Activated CD8-positive, alpha-beta memory T cell treated with anti-CD3 and anti-CD28 coated beads, Interleukin-2, amount 50 U/mL, for 1 hour (primary cell): ENCODE measurements around the gene CHIT1.
"Not testable (repeated sequence)": the region's sequence is repeated elsewhere in the genome, so short reads cannot be mapped to it uniquely, and the experiment has no call there.

Experiments
- DNase-seq: peaks from one replicate; pipeline ENCODE4 v3.0.0-alpha.2; 2020; ENCODE audit errors: extremely low read depth

CHIT1 gene

DNA sequence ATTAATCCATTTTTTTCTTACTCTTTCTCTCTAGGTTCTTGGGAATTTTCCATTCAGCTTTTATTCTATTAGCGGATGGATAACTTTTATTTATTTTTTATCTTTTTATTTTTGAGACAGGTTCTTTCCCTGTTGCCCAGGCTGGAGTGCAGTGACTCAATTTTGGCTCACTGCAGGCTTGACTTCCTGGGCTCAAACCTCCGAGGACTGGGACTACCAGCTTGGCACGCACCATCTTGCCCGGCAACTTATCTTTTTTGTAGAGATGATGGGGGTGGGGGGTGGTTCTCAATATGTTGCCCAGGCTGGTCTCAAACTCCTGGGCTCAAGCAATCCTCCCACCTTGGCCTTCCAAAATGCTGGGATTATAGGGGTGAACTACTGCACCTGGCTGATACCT is 36.1 kb upstream of the CHIT1 start:
- no peak for DNase-seq

DNA sequence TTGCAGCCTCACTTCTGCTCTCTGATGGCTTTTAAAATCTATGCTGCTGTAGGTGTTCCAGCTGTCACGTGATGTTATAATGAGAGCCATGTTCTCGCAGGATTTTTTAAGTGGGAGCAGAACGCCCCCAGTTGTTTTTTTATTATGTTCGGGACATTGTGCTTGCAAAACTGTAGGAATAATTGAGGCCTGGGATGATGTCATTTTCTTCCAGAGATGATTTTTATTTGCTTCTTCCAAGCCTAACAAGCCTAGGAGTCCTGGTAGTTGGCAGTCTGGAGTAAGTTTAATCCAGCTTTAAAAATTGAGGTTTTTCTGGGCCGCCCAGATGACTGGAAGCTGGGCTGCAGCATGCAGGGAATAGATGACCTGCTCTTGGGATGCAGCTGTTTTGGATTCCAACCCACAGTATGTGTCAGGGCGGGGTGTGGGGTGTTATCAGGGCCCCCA is 34.6 kb upstream of the CHIT1 start:
- no peak for DNase-seq

DNA sequence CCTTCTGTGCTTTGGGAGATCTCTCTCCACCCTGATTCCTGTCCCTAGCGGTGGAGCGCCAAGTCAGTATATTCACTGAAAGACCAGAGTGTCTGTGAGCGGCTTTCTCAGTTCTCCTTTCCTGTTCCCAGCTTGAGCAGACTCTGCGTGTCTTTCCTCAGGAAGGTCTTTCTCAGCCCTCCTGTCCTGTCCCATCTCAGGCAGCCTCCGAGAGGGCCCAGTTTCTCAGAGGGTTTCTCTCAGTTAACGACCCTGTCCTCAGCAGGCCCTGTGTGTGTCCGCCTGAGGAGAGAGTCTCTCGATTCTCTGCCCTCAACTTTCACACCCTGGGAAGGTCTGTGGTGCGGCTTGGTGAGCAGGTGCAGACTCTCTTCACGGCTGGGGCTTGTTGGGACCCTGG is 34.0 kb upstream of the CHIT1 start:
- no peak for DNase-seq

DNA sequence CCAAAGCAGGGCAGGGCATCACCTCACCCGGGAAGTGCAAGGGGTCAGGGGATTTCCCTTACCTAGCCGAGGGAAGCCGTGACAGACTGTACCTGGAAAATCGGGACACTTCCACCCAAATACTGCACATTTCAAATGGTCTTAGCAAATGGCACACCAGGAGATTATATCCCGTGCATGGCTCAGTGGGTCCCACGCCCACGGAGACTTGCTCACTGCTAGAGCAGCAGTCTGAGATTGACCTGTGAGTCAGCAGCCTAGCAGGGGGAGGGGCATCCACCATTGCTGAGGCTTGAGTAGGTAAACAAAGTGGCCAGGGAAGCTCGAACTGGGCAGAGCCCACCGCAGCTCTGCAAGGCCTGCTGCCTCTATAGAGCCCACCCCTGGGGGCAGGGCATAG is 27.2 kb upstream of the CHIT1 start:
- DNase-seq, result not testable (repeated sequence)

DNA sequence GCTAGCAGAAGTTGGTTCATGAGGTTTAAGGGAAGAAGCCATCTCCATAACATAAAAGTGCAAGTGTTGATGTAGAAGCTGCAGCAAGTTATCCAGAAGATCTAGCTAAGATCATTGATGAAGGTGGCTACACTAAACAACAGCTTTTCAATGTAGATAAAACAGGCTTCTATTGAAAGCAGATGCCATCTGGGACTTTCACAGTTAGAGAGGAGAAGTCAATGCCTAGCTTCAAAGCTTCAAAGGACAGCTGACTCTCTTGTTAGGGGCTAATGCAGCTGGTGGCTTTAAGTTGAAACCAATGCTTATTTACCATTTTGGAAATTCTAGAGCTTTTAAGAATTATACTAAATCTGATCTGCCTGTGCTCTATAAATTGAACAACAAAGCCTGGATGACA is 25.3 kb upstream of the CHIT1 start:
- not testable (repeated sequence) for DNase-seq

DNA sequence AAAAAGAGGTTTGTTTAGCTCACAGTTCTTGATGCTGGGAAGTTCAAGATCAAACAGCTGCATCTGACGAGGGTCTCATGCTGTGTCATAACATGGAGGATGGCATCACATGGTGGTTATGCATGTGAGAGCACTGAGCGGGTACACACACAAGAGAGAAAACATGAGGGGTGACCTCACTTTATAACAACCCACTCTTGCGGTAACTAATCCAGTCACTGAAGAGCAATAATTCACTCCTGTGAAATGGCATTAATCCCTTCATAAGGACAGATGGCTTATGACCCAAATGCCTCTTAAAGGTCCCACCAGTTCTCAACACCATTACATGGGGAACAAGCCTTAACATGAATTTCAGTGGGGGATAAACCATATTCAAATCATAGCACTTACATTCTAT is 23.2 kb upstream of the CHIT1 start:
- DNase-seq, result no peak

DNA sequence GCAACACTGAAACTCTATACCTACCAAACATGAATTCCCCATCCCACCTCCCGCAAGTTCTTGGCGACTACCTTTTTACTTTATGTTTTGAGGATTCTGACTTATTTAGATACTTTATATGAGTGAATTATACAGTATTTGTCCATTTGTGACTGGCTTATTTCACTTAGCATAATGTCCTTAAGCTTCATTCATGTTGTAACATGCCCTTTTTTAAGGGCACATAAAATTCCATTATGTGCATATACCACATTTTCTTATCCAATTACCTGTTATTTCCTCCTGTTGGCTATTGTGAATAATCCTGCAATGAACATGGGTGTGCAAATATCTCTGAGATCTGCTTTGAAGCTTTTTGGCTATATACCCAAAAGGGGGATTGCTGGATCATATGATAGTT is 22.0 kb upstream of the CHIT1 start:
- no peak for DNase-seq

DNA sequence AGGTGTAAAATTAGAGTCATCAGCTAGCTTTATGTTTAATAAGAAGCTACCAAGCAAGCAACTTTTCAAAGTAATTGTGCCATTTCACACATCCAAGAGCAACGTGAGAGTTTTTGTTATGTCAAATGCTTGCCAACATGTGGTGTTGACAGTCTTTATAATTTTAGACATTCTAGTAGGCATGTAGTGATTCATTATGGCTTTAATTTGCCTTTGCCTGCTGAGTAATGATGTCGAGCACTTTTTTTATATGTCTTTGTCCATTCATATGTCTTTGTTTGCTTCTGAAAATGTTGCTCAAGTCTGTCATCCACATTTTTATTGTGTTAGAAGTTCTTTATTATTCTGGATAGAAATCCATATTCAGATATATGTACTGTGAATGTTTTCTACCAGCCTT is 21.4 kb upstream of the CHIT1 start:
- no peak for DNase-seq

DNA sequence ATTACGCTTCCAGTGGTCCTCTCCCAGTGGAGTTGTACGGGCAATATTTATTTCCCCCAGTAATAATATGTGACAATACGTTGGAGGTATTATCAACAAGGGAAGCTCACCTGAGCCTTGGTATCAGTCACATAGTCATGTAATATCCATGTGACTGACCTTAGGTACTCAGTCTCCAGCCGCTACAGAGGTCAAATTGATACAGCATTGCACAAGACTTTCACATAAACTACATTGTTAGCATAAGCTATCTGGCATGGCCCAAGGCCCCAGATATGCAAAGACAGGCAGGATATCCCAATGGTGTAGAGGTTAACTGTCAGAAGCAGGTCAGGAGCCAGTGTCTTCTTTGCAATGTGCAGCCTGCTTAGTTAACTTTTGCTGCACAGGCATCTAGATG is 15.3 kb upstream of the CHIT1 start:
- no peak for DNase-seq

DNA sequence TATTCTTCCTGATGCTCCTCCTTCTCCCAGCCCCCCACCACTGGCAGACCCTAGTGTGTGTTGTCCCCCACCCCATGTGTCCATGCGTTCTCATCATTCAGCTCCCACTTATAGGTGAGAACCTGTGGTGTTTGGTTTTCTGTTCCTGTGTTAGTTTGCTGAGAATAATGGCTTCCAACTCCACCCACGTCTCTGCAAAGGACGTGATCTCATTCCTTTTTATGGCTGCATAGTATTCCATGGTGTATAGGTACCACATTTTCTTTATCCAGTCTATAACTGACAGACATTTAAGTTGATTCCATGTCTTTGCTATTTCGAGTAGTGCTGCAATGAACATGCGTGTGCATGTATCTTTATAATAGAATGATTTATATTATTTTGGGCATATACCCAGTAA is 12.2 kb upstream of the CHIT1 start:
- DNase-seq, result not testable (repeated sequence)

DNA sequence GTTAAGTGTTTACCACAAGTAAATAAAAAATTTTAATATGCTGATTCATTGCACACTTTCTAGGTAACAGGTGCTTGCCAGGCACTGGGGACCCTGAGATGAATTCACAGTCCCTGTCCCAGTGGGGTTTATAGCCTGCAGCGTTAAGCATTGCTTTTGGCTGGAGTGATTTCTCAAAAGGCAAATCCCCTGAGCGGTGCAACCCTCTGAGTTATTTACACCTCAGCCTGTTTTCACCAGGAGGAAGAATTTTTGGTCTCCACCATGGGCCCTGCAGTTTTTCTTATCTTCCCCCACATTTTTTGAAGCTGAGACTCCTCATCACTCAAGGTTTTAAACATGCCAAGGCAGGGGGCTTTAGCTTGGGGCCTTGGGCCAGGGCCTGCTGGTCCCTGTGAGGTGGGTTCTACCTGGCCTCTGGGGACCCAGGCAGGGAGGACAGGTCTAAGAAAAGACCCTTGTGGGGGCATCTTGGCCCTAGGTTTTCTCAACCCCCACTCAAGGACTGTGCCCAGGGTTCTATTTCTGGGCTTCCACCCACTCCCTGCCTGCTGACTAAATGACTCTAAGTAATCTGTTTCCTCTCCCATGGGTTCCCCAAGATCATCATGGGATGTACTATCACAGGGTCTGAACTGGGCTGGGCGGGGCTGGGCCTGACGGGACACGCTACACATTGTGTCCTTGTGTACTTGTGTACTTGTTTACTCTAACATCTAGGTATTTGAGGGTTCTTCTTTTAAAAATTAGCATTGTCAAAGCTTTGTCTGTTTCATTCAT is 10.2 kb upstream of the CHIT1 start:
- no peak for DNase-seq

DNA sequence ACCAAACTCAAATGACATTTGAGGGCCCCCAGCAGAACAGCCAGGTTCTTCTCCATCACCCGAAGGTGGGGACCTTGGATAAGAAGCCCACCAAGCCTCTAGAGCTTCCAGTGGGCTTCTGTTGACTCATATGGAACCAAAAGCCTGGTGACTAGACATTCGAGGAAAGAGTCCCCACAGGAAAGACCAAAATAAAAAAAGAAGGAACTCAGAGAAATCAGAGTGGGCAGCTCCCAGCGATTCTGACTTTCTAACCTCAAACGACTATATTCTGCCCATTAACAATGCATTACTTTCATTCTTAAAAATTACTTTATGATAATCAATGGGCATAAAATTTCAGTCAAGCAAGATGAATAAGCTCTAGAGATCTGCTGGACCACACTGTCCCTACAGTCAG is 9.6 kb upstream of the CHIT1 start:
- no peak for DNase-seq

DNA sequence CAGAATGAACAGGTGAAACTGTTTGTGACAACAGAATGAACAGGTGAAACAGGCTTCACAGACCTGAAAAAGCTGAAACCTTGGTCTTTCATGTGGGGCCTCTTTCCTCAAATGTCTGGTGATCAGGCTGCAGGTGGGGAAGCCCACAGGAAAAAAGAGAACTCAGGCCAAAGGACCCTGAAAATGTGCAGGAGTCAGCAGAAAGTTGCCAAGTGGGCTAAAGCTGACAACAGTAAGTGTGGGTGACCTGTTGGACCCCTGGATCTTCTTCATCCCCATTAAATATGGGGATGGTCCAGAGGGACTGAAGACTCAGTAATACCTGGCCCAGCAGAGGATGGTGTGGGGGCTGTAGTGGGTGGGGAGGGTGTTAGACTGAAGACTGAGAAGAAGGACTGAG is 9.1 kb upstream of the CHIT1 start:
- no peak for DNase-seq

DNA sequence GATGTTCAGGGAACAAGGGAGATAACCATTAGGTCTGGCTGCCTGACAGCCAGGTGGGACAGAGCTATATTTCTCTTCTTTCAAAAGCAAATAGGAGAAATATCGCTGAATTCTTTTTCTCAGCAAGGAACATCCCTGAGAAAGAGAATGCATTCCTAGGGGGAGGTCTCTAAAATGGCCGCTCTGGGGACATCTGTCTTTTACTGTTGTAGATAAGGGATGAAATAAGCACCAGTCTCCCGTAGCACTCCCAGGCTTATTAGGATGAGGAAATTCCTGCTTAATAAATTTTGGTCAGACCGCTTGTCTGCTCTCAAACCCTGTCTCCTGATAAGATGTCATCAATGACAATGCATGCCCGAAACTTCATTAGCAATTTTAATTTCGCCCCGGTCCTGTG is 5.4 kb upstream of the CHIT1 start:
- DNase-seq, result not testable (repeated sequence)

DNA sequence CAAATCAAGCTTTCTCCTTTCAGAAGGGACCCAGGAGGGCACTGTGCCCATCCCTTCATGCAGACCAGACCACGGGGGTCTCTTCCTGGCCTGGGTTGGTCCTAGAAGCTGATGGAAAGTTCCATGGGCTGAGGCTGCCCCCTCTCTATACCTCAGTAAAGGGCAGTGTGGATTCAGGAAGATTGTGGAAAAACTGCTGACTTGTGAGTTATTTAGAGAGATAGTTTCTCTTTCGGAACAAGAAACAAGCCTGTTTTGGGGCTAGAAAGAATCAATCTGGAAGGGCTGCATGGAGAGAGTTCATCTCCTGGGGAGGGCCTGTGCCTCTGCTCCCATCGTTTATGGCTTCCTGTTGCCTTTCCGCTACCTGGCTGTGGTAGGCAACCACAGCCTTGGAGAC is 803 bp downstream of the CHIT1 start:
- no peak for DNase-seq

DNA sequence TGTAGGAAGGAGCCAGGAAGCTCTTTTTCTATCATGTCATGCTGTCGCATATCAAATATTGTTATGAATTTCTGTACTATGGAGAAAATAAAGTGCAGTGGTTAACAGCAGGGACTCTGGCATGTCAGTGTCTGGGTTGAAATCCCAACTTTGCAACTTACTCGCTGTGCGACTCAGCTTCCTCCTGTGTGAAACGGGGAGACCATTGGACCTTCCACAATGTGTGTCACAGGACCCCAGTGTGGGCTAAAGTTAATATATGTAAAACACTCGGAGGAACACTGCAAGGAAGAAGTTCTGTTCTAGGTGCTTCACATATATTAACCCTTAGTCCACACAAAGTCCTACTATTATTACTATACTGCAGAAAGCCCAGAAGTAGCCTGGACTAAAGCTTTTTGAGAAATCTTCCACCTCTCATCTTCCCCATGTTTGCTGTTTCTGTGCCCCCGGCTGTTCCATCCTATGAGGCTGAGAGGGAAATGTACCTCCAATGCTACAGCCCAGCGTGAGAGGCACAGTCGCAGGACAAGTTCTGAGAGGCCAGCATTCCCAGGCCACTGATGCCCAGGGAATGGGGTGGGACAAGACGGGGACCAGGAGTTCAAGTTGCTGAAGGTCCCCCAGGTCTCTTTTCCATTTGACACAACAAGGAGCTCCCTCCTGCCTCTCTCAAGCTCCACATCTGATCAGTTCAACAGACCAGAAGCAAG is 1.9 kb downstream of the CHIT1 start:
- DNase-seq, result no peak

DNA sequence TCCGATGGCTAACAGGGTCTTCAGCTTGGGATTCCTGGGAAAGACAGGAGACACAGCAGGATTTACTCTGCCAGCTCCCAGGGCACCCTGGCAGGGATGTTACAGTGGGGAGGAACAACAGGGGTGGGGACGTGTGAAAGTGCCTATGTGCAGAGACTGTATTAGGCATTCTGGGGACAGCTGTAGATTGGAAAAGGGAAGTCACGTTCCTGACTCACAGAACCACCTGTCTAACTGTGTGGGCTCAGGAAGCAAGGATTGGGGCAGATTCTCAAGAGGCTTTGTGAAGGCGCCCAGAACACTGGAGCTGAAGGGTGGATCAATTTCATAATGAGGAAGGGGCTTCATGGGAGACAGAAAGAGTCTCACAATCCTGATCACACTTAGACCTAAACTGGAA is 4.4 kb downstream of the CHIT1 start:
- DNase-seq, result no peak

DNA sequence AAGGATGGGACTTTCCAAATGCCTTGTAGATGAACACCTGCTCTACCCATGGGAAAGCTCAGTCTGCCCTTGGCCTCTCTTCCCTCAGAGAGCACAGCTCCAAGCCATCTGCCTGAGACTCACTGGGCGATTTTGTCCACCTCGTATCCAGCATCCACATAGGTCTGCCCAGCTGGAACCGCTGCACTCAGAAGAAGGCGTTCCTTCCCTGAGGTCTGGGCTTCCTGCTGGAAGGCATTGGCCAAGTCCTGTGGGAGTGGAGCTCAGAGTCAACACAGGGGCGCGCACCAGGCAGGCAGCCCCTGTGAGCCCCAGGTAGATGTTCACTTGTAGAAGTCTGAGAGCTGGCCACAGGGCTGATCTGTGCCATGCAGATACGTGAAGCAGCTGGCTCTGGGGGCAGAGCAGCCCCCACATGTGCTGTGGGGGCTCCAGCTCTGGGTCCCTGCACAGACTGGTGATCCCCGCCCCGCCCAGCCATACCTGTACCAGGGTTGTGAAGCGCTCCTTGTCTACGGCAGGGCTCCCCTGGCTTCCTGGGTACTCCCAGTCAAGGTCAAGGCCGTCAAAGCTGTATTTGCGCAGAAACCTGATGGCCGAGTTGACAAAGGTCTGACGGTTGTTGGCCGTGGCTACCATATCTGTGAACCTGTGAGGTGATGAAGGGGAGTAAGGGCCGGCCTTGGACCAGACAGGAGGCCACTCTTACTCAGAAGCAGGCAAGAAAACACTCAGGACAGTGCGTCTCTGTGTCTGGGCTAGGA is 6.3 kb downstream of the CHIT1 start:
- DNase-seq, result no peak

DNA sequence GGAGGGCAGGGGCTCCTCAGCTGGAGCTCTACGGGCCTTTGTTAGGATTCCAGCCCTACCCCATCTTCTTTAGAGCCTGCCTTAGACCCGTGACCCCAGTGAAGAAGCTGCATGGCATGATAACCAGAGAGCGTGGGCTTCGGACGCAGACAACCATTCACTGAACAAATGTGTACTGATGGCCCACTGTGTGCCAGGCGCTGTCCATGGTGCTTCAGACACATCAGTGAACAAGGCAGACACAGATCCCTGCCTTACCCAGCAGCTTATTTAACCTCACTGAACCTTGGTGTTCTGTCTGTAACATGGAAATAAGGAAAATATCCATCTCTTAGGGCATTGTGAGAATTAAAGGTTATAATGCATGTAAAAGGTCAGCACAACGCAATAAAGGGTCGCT is 9.5 kb downstream of the CHIT1 start:
- no peak for DNase-seq

DNA sequence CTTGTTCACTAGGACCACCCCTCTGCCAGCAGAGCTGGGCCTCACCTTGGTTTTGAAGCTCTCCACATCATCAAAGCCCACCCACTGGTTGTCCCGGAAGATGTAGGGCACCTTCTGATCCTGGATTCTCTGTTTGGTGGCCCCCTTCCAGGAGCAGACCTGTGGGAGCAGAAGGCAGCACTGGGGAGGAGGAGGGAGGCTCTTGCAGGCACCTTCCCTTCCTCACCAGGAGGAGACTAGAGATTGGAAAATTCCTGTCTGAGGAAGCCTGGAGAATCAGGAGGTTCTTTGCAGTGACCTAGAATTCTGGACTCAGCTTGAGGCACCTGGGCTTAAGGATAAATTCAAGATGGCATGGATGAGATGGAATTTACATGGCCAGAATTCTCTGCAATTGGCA is 10.3 kb downstream of the CHIT1 start:
- DNase-seq, result no peak

DNA sequence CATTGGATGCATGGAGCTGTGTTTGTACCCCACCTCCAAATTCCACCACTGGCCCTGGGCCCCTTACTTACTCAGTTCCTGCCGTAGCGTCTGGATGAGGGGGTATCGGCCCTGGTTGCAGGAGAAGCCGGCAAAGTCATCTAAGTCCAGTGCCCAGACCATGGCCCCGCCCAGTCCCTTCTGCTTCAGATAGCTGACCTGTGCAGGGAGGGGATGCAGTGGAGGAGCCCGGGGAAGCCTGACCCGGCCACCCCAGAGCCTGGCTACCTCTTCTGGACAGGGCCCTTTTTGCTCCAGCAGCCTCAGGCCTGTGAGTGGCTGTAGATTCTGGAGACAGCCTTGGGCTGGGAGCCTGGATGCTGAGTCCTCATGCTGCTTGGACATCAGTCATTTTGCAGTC is 11.8 kb downstream of the CHIT1 start:
- DNase-seq, result no peak

DNA sequence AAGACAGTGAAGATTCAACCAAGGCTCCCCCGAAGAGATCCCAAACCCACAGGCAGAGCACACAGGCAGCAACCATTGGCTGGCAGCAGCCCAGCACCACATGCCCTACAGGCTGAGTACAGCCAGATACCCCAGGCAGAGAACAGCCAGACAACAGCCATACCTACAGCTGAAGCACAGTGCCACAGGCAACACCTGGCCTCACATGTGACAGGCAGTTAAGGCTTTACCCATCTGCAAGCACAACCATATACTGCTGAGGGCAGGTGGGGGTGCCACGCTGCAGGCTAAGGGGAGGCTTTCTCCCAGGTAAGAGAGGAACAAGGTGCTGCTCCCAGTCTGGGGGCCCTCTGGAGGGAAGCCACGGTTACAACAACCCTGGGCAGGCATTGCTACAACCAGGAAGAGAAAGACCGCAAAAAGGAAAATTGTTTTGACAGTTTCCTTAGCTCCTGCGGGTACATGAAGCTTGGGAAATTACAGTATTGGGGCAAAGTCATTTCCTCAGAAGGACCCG is 12.3 kb downstream of the CHIT1 start:
- DNase-seq, result no peak
